ENCODE measurements around the gene CMPK1.
"Not testable (repeated sequence)": the region's sequence is repeated elsewhere in the genome, so short reads cannot be mapped to it uniquely, and the experiment has no call there.

- TF ChIP-seq POLR2A, CTCF (IDR thresholded peaks at IDR 0.05): not testable (repeated sequence)
Observed at GRCh38 chr1:47288116-47288515, 45.5 kb upstream of the CMPK1 start.
